ENCODE data around the gene TRDN. TPM values are rescaled to one million over a fixed set of nuclear protein-coding genes. Genes with fewer than 3 reads are reported as not detected.

The TRDN gene
- polyA plus RNA-seq, 1 donor from 2014 or later = not detected

DNA sequence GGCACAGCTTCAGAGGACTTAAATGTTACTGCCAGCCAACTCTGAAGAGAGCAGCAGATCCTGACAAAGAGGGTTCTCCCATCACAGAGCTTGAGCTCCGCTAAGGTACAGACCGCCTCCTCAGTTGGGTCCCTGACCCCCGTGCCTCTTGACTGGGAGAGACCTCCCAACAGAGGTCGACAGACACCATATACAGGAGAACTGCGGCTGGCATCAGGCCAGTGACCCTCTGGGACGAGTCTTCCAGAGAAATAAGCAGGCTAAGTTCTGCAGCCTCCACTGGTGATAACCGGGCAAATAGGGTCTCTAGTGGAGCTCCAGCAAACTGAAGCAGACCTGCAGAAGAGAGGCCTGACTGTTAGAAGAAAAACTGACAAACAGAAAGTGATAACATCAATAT, 453.8 kb downstream of the TRDN start:
- H3K9me3 ChIP-seq (ENCODE audit: low read length) = no peaks in the 10 kb centered on the region
- H3K27me3 ChIP-seq (ENCODE audit: insufficient read depth, low read depth, low read length) = no peaks in the 10 kb centered on the region
- H3K4me2 ChIP-seq (ENCODE audit: low read length) = no peak overlapping the region
- no peaks in the 10 kb centered on the region for H4K20me1 ChIP-seq (ENCODE audit: insufficient read depth)
- H3K27ac ChIP-seq (ENCODE audit: low read length) = no peak overlapping the region
- no peak for TF ChIP-seq POLR2AphosphoS5 (IDR thresholded peaks at IDR 0.05)
- no peak for TF ChIP-seq EZH2 (IDR thresholded peaks at IDR 0.05; ENCODE audit: borderline replicate concordance, insufficient read depth, low read length, poor library complexity, severe bottlenecking)
- TF ChIP-seq TAF1 (IDR thresholded peaks at IDR 0.05; ENCODE audit: low read depth) = no peak
- TF ChIP-seq, protein P1, sequence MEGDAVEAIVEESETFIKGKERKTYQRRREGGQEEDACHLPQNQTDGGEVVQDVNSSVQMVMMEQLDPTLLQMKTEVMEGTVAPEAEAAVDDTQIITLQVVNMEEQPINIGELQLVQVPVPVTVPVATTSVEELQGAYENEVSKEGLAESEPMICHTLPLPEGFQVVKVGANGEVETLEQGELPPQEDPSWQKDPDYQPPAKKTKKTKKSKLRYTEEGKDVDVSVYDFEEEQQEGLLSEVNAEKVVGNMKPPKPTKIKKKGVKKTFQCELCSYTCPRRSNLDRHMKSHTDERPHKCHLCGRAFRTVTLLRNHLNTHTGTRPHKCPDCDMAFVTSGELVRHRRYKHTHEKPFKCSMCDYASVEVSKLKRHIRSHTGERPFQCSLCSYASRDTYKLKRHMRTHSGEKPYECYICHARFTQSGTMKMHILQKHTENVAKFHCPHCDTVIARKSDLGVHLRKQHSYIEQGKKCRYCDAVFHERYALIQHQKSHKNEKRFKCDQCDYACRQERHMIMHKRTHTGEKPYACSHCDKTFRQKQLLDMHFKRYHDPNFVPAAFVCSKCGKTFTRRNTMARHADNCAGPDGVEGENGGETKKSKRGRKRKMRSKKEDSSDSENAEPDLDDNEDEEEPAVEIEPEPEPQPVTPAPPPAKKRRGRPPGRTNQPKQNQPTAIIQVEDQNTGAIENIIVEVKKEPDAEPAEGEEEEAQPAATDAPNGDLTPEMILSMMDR (IDR thresholded peaks at IDR 0.05; ENCODE audit: poor library complexity, severe bottlenecking) = no peak
- TF ChIP-seq, protein P2, sequence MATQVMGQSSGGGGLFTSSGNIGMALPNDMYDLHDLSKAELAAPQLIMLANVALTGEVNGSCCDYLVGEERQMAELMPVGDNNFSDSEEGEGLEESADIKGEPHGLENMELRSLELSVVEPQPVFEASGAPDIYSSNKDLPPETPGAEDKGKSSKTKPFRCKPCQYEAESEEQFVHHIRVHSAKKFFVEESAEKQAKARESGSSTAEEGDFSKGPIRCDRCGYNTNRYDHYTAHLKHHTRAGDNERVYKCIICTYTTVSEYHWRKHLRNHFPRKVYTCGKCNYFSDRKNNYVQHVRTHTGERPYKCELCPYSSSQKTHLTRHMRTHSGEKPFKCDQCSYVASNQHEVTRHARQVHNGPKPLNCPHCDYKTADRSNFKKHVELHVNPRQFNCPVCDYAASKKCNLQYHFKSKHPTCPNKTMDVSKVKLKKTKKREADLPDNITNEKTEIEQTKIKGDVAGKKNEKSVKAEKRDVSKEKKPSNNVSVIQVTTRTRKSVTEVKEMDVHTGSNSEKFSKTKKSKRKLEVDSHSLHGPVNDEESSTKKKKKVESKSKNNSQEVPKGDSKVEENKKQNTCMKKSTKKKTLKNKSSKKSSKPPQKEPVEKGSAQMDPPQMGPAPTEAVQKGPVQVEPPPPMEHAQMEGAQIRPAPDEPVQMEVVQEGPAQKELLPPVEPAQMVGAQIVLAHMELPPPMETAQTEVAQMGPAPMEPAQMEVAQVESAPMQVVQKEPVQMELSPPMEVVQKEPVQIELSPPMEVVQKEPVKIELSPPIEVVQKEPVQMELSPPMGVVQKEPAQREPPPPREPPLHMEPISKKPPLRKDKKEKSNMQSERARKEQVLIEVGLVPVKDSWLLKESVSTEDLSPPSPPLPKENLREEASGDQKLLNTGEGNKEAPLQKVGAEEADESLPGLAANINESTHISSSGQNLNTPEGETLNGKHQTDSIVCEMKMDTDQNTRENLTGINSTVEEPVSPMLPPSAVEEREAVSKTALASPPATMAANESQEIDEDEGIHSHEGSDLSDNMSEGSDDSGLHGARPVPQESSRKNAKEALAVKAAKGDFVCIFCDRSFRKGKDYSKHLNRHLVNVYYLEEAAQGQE (IDR thresholded peaks at IDR 0.05; ENCODE audit: borderline replicate concordance) = no peak
- TF ChIP-seq RAD21 (conservative IDR thresholded peaks at IDR 0.05) = no peak
- TF ChIP-seq MXI1 (conservative IDR thresholded peaks at IDR 0.05; ENCODE audit: poor library complexity, severe bottlenecking) = no peak
- no peak for TF ChIP-seq SMC3 (conservative IDR thresholded peaks at IDR 0.05; ENCODE audit: poor library complexity)
- no peak for TF ChIP-seq EP300 (conservative IDR thresholded peaks at IDR 0.05; ENCODE audit: poor library complexity, severe bottlenecking)
- no peak overlapping the region for H3K4me3 ChIP-seq (ENCODE audit: low read length)
- no peak overlapping the region for H2AFZ ChIP-seq (ENCODE audit: low read depth, low read length)
- no peak overlapping the region for H3K9ac ChIP-seq (ENCODE audit: low read length)
- no peaks in the 10 kb centered on the region for H3K9me2 ChIP-seq (ENCODE audit: insufficient read depth, low read length)
- no peaks in the 10 kb centered on the region for H3F3A ChIP-seq (ENCODE audit: insufficient read depth, low read length, poor library complexity, severe bottlenecking)
- H3K36me3 ChIP-seq (ENCODE audit: insufficient read depth, low read length) = no peaks in the 10 kb centered on the region
- H3K79me2 ChIP-seq (replicated peaks; ENCODE audit: insufficient read depth, low read length) = no peaks in the 10 kb centered on the region

DNA sequence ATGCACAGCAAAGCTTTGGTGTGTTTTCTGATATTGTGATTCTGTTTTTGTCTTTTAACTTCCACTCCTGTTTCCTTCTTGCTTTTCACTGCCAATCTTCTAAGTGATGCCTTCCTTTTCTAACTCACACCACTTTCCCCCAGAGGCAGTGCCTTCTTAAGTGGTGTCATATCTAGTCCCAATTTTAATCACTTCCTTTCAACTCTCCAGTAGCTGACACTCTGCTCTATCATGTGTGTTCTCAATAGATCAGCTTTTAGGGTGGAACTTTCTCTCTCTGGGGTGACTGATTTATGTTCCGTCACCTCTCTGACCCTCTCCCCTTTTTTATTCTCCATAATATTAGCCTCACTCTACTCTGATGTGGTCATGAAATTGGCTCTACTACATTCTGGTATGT, 460.0 kb downstream of the TRDN start:
- Histone ChIP-seq H3K79me2 (replicated peaks; ENCODE audit: insufficient read depth, low read length) (no peaks in the 10 kb centered on the region), H3K9me3 (ENCODE audit: low read length) (no peaks in the 10 kb centered on the region), H3K36me3 (ENCODE audit: insufficient read depth, low read length) (no peaks in the 10 kb centered on the region), H3K4me3 (ENCODE audit: low read length) (no peak overlapping the region), H3K9ac (ENCODE audit: low read length) (no peak overlapping the region), H2AFZ (ENCODE audit: low read depth, low read length) (no peak overlapping the region), H3K9me2 (ENCODE audit: insufficient read depth, low read length) (no peaks in the 10 kb centered on the region), H3K4me2 (ENCODE audit: low read length) (no peak overlapping the region), H3K27me3 (ENCODE audit: insufficient read depth, low read depth, low read length) (no peaks in the 10 kb centered on the region), H3K27ac (ENCODE audit: low read length) (no peak overlapping the region), H3F3A (ENCODE audit: insufficient read depth, low read length, poor library complexity, severe bottlenecking) (no peaks in the 10 kb centered on the region), H4K20me1 (ENCODE audit: insufficient read depth) (no peaks in the 10 kb centered on the region)
- no peak for TF ChIP-seq RAD21 (conservative IDR thresholded peaks at IDR 0.05)
